ENCODE results near the gene ACKR1.

DNA sequence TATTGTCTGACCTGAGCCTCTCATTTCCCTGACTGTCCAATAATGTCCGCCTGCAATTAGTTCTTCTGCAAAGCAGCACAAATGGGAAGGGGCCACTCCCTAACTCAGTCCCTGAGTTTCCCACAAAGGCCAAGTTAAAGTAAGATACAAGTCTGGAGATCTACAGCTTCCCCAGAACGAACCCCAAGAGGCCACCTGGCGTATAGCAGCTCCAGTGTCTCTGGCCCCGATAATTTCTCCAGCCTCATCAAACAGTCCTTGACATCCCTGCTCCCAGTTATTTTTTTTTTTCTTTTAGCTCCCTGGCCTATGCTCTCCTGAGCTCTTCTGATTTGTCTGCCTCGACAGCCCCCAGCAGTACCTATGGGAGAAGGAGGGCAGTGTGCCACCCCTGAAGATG lies 8.1 kb upstream of the ACKR1 start:
- TF ChIP-seq, protein P1, sequence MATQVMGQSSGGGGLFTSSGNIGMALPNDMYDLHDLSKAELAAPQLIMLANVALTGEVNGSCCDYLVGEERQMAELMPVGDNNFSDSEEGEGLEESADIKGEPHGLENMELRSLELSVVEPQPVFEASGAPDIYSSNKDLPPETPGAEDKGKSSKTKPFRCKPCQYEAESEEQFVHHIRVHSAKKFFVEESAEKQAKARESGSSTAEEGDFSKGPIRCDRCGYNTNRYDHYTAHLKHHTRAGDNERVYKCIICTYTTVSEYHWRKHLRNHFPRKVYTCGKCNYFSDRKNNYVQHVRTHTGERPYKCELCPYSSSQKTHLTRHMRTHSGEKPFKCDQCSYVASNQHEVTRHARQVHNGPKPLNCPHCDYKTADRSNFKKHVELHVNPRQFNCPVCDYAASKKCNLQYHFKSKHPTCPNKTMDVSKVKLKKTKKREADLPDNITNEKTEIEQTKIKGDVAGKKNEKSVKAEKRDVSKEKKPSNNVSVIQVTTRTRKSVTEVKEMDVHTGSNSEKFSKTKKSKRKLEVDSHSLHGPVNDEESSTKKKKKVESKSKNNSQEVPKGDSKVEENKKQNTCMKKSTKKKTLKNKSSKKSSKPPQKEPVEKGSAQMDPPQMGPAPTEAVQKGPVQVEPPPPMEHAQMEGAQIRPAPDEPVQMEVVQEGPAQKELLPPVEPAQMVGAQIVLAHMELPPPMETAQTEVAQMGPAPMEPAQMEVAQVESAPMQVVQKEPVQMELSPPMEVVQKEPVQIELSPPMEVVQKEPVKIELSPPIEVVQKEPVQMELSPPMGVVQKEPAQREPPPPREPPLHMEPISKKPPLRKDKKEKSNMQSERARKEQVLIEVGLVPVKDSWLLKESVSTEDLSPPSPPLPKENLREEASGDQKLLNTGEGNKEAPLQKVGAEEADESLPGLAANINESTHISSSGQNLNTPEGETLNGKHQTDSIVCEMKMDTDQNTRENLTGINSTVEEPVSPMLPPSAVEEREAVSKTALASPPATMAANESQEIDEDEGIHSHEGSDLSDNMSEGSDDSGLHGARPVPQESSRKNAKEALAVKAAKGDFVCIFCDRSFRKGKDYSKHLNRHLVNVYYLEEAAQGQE (IDR thresholded peaks at IDR 0.05; ENCODE audit: insufficient read depth in 1 of 2, low read depth in 2 of 2, low read length in 2 of 2): no peak
- no peak for TF ChIP-seq TAF1 (IDR thresholded peaks at IDR 0.05; ENCODE audit: borderline replicate concordance, insufficient read depth, low read length)

Data from PFSK-1 (cell line).